Measurements from ENCODE around the gene ZDHHC24. TPM values are rescaled to one million over a fixed set of nuclear protein-coding genes. Genes with fewer than 3 reads are reported as not detected.

Gene ZDHHC24
- polyA plus RNA-seq, 1 donor, result 4.3 TPM

DNA sequence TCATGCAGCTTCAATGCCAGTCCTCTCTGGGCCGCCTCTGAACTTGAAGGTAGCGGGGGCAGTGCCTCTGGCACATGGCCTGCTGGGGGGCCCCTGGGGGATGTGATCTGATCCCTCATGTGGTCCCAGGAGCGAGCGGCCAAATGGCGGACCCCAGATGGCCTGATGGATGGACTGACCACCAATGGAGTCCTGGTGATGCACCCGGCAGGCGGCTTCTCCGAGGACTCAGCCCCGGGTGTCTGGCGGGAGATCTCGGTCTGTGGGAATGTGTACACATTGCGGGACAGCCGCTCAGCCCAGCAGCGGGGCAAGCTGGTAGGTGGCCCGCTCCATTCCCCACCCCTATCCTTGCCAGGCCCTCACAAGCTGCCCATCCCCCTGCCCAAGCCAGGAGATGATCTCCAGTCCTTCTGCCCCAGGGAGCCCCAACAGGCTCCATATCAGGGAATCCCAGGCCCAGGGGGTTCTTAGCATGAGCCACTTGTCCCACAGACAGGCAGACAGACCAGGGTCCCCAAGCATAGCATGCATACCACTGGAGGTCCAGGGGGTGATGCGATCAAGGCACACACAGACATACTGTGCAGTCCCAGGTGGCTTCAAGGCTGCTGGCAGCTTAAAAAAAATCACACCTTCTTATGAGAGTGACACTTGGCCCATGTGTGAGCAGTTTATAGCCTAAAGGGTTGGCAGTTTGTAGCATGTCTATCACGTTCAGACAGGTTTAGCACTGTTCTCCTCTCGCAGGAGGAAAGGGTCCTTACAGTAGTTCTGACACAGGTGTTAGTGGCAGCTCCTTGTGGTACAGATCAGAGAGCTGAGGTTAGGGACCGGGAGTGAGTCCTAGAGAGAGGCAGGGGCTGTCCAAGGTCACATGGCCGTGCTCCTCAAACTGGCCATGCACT, 72.0 kb downstream of the ZDHHC24 start:
- no peak for DNase-seq (ENCODE audit: low read depth)

GRCh38 chr11:66473167-66473566, 72.7 kb downstream of the ZDHHC24 start:
- no peak for DNase-seq (ENCODE audit: low read depth)

- no peak for DNase-seq (ENCODE audit: low read depth)
Observed at GRCh38 chr11:66472054-66472453, 73.8 kb downstream of the ZDHHC24 start.

DNA sequence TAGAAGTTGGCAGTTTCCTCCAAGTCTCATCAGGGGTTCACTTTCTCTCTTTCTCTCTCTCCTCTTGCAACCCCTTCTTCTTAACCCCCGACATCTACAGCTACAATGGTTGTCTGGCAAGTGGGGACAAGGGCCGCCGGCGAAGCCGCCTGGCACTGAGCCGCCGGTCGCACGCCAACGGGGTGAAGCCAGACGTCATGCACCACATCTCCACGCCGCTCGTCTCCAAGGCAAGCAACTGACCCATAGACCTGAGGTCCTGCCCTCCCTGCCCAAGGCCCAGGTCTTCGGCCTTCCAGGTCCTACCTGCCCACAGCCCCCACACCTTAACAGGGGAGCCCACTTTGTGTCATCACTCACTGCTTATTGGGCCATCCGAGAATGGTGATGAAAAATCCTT, 74.7 kb downstream of the ZDHHC24 start:
- DNase-seq (ENCODE audit: low read depth), result no peak

Other genes starting within 250 kb of the ZDHHC24 start
- 76.4 TPM for gene CD248, start 229.0 kb downstream of the ZDHHC24 start, polyA plus RNA-seq (ENCODE audit: insufficient read length)
- gene RIN1, start 209.6 kb downstream of the ZDHHC24 start, polyA plus RNA-seq (ENCODE audit: insufficient read length), result 12.1 TPM
- 21.8 TPM for gene BRMS1, start 200.9 kb downstream of the ZDHHC24 start, polyA plus RNA-seq (ENCODE audit: insufficient read length)
- 20.3 TPM for gene B4GAT1, start 198.4 kb downstream of the ZDHHC24 start, polyA plus RNA-seq (ENCODE audit: insufficient read length)
- 32.1 TPM for gene SLC29A2, start 174.3 kb downstream of the ZDHHC24 start, polyA plus RNA-seq (ENCODE audit: insufficient read length)
- gene NPAS4, start 125.0 kb downstream of the ZDHHC24 start, polyA plus RNA-seq (ENCODE audit: insufficient read length), result 0.28 TPM
- gene MRPL11, start 107.2 kb downstream of the ZDHHC24 start, polyA plus RNA-seq (ENCODE audit: insufficient read length), result 50.0 TPM
- gene PELI3, start 79.1 kb downstream of the ZDHHC24 start, polyA plus RNA-seq (ENCODE audit: insufficient read length), result 6.9 TPM
- gene DPP3, start 65.6 kb downstream of the ZDHHC24 start, polyA plus RNA-seq (ENCODE audit: insufficient read length), result 24.0 TPM
- gene BBS1, start 35.4 kb downstream of the ZDHHC24 start, polyA plus RNA-seq (ENCODE audit: insufficient read length), result 17.8 TPM
- gene ACTN3, start 855 bp upstream of the ZDHHC24 start, polyA plus RNA-seq (ENCODE audit: insufficient read length), result 24.1 TPM
- gene CTSF, start 22.6 kb upstream of the ZDHHC24 start, polyA plus RNA-seq (ENCODE audit: insufficient read length), result 22.6 TPM
- gene CCDC87, start 47.0 kb upstream of the ZDHHC24 start, polyA plus RNA-seq (ENCODE audit: insufficient read length), result 0.06 TPM
- 33.0 TPM for gene CCS, start 47.1 kb upstream of the ZDHHC24 start, polyA plus RNA-seq (ENCODE audit: insufficient read length)
- gene RBM14, start 70.6 kb upstream of the ZDHHC24 start, polyA plus RNA-seq (ENCODE audit: insufficient read length), result 34.5 TPM
- gene RBM4, start 92.7 kb upstream of the ZDHHC24 start, polyA plus RNA-seq (ENCODE audit: insufficient read length), result 127 TPM
- 35.7 TPM for gene RBM4B, start 131.8 kb upstream of the ZDHHC24 start, polyA plus RNA-seq (ENCODE audit: insufficient read length)
- 15.9 TPM for gene SPTBN2, start 183.2 kb upstream of the ZDHHC24 start, polyA plus RNA-seq (ENCODE audit: insufficient read length)

All from forelimb muscle (tissue), 1 donor.